ENCODE data around the gene MSH3. TPM values are rescaled to one million over a fixed set of nuclear protein-coding genes. Genes with fewer than 3 reads are reported as not detected.
"Not testable (repeated sequence)": the region's sequence is repeated elsewhere in the genome, so short reads cannot be mapped to it uniquely, and the experiment has no call there.

MSH3 gene
- total RNA-seq, 1 donor: 5.9 TPM

DNA sequence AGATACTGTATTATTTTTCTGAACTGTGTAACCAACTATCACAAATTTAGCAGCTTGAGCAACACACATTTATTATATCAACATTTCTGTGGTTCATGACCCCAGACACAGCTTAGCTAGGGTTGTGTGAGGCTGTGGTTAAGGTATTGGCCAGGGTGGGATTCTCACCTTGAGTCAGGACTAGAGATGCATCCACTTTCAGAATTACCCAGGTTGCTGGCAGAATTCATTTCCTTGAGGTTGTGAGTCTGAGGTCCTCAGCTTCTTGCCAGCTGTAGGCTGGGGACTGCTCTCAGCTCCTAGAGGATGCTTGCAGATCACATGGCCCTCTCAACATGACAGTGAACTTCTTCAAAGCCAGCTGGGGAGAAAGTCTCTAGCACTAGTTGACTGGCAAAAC lies 183.2 kb downstream of the MSH3 start:
- no peak for DNase-seq (ENCODE audit: low read depth in 2 of 3, low spot score in 2 of 3)

DNA sequence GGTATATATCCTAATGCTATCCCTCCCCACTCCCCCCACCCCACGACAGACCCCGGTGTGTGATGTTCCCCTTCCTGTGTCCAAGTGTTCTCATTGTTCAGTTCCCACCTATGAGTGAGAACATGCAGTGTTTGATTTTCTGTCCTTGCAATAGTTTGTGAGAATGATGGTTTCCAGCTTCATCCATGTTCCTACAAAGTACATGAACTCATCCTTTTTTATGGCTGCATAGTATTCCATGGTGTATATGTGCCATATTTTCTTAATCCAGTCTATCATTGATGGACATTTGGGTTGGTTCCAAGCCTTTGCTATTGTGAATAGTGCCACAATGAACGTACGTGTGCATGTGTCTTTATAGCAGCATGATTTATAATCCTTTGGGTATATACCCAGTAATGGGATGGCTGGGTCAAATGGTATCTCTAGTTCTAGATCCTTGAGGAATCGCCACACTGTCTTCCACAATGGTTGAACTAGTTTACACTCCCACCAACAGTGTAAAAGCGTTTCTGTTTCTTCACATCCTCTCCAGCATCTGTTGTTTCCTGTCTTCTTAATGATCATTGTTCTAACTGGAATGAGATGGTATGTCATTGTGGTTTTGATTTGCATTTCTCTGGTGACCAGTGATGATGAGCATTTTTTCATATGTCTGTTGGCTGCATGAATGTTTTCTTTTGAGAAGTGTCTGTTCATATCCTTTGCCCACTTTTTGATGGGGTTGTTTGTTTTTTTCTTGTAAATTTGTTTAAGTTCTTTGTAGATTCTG lies 186.8 kb downstream of the MSH3 start:
- not testable (repeated sequence) for DNase-seq (ENCODE audit: low read depth in 2 of 3, low spot score in 2 of 3)

- not testable (repeated sequence) for DNase-seq (ENCODE audit: low read depth in 2 of 3, low spot score in 2 of 3)
Observed at GRCh38 chr5:80846422-80846821, 192.0 kb downstream of the MSH3 start.

DNA sequence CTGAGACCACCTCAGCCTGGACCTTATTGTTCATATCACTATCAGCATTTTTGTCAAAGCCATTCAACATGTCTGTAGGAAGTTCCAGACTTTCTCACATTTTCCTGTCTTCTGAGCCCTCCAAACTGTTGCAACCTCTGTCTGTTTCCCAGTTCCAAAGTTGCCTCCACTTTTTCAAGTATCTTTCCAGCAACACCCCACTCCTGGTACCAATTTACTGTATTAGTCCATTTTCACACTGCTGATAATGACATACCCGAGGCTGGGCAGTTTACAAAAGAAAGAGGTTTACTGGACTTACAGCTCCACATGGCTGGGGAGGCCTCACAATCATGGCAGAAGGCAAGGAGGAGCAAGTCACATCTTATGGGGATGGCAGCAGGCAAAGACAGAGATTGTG lies 195.7 kb downstream of the MSH3 start:
- DNase-seq (ENCODE audit: low read depth in 2 of 3, low spot score in 2 of 3): not testable (repeated sequence)

- DNase-seq (ENCODE audit: low read depth in 2 of 3, low spot score in 2 of 3): no peak
Observed at GRCh38 chr5:80852331-80853245, 198.1 kb downstream of the MSH3 start.

DNA sequence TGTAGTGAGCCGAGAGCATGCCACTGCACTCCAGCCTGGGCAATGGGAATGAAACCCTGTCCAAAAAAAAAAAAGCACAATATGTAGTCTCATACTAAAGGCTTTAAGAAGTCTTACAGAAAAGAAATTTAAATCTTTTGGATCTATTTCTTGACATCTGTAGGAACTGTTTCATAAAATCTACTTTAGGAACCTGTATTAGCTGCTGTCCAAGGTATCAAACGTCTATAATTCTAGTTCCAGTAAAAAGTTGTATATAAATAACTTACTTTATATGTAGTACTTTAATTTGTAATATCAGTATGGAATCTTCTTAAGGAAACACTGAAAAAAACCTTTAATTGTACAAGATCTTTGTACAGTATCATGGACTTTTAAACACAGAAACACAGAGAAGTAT lies 199.0 kb downstream of the MSH3 start:
- no peak for DNase-seq (ENCODE audit: low read depth in 2 of 3, low spot score in 2 of 3)

DNA sequence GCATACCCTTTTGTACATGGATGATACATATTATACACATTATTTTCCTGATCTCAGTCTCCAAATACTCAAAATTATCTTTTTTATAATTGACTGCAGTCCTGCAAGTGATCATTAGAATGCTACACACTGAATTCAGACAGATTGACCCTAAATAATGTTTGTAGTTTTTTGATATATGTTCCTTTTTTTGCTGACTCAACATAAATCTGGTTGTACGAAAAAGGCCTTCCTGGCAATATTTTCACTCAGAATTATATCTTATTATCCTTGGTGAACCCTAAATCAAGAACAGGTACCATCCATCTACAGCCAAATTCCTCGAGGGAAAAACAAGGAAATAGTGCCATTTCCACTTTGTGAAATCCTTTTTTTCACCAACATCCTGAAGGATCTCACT lies 200.1 kb downstream of the MSH3 start:
- no peak for DNase-seq (ENCODE audit: low read depth in 2 of 3, low spot score in 2 of 3)

DNA sequence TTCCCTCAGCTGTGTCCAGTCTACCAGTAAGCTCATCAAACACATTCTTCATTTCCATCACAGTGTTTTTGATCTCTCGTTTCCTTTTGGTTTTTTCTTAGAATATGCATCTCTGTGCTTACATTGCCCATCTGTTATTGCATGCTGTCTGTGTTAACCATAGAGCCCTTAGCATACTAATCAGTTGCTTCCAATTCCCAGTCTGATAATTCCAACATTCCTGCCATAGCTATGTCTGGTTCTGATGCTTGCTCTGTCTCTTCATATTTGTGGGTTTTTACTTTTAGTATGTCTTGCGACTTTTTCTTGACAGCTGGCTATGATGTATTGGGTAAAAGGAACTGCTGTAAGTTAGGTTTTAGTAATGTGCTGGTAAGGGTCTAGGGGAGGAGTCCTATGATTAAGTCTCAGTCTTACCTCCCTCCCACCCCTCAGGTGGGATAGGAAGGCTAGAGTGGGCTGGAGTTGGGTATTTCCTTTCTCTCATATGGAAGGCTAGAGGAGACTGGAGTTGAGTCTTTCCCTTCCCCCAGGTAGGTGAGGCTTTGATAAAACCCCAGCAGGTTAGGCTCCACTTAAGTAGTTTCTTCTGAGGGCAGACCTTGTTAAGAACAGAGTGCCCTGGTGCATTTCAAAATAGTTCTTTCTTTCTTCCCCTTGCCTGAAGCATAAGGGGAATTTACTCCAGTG lies 206.6 kb downstream of the MSH3 start:
- DNase-seq (ENCODE audit: low read depth in 2 of 3, low spot score in 2 of 3): no peak

GRCh38 chr5:80863708-80864107 lies 209.3 kb downstream of the MSH3 start:
- DNase-seq (ENCODE audit: low read depth in 2 of 3, low spot score in 2 of 3): no peak

DNA sequence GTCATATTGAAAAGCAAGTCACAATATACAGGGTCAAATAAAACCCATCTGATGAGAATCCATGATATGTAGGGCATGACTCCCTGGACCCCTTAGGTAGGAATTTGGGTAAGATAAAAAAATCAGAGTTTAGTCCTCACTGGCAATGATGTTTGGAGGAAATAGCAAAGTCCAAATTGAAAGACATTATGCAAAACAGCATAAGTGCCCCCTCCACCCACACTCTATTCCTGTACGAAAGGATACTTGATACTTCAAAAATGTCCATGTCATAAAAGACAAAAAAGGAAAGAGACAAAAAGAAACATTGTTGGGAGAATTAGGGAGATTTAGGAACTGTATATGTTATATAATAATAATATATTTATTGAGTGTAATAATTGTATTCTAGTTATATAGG lies 209.7 kb downstream of the MSH3 start:
- DNase-seq (ENCODE audit: low read depth in 2 of 3, low spot score in 2 of 3): no peak

GRCh38 chr5:80864706-80865435 lies 210.4 kb downstream of the MSH3 start:
- DNase-seq (ENCODE audit: low read depth in 2 of 3, low spot score in 2 of 3): no peak

DNA sequence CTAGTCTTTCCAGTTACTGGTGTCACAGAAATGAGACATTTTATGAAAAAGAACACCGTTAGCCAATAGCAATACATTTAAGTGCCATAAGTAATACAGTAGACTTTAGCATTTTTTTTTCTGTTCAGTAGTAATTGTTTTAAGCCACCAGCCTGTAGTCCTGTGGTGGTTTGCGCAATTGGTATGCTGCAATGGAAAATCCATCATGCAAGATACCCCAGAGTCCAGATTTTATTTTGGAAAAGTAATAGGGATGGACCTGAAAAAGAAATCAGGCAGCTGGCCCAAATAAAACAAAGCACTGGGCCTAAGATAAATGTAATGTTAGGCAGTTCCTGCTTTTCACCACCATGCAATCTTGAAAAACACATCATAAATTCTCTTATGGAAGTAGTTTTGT lies 211.1 kb downstream of the MSH3 start:
- DNase-seq (ENCODE audit: low read depth in 2 of 3, low spot score in 2 of 3): no peak

DNA sequence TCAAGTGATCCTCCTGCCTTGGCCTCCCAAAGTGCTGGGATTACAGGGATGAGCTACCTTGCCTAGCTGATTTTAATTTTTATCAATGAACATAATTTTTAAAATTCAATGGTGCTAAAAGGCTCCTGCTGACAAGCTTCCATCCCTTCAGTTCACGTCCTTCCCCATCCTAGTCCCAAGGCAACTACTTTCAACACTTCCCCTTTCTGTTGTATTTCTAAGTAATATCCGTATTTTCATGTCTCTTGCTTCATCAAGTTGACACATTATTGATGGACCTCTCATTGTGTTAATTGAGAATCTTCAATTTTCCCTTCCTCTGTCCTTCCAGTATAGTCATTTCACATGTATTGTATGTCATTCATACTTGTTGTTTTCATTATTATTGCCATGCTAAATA lies 211.9 kb downstream of the MSH3 start:
- DNase-seq (ENCODE audit: low read depth in 2 of 3, low spot score in 2 of 3): no peak

DNA sequence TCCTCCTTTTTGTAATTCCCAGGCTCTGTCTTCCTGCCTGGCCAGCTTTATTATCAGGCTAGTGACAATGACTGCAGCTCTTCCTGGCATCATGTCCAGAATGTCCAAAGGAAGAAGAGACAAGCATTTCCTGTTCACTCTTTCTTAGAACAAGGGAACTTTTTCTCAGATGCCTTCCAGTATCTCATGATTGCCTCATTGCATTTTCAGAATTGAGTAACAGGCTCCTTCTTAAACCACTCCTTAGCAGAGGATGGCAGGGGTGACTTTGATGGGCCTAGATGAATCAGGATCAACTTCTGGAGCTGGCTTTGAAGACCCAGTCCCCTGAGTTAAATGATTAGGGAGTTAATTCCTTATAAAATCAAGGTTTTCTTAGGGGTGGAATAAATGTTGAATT lies 212.8 kb downstream of the MSH3 start:
- DNase-seq (ENCODE audit: low read depth in 2 of 3, low spot score in 2 of 3): no peak

DNA sequence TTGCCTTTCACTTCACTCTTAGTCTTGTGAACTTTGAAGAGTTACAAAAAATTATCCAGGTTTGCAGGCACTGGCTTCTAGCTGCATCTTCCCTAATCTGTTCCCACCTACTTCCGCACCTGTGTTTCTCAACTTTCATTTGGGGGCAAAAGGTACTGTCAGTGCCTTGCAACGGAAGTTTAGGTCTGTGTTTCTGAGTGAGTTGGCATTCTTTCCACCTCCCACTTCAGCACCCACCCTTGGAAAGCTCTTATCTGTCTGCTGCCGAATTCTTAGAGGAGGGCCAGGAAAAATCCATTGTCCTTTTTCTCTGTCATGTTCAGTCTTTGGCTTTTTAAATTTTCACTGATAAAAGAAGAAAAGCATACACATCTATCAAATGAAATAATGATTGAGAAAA lies 216.0 kb downstream of the MSH3 start:
- no peak for DNase-seq (ENCODE audit: low read depth in 2 of 3, low spot score in 2 of 3)

GRCh38 chr5:80871541-80871961 lies 217.1 kb downstream of the MSH3 start:
- no peak for DNase-seq (ENCODE audit: low read depth in 2 of 3, low spot score in 2 of 3)

DNA sequence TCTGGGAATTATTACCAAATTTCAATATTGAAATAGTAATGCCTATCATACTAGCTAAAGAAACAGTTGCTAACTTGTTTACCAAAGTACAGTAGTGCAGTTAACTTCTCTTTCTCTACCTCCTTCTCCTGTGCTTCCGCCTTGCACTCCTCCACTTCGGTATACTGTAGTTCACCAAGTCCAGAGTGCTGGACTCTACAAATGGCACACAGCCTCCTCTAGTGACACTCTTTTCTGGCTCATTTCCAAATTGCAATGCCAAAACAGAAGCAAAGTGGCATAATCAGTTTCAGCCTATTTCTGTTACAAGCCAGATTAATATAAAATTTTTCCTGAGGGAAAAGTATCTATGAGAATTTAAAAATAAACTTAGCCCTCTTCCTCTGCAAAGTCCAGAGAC lies 219.7 kb downstream of the MSH3 start:
- DNase-seq (ENCODE audit: low read depth in 2 of 3, low spot score in 2 of 3): no peak

- no peak for DNase-seq (ENCODE audit: low read depth in 2 of 3, low spot score in 2 of 3)
Observed at GRCh38 chr5:80877592-80877991, 223.1 kb downstream of the MSH3 start.

DNA sequence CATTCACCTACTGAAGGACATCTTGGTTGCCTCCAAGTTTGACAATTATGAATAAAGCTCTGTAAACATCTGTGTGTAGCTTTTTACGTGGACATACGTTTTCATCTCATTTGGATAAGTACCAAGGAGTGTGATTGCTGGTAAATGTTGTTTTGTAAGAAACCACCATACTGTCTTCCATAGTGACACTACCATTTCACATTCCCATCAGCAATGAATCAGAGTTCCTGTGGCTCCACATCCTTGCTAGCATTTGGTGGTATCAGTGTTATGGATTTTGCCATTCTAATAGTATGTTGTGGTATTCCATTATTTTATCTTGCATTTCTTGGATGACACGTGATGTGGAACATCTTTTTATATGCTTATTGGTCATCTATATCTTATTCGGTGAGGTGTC lies 227.3 kb downstream of the MSH3 start:
- DNase-seq (ENCODE audit: low read depth in 2 of 3, low spot score in 2 of 3): no peak

GRCh38 chr5:80883390-80883789 lies 228.9 kb downstream of the MSH3 start:
- DNase-seq (ENCODE audit: low read depth in 2 of 3, low spot score in 2 of 3): not testable (repeated sequence)

Data from hematopoietic multipotent progenitor cell (in vitro differentiated cells).